IMR-90 (cell line): ENCODE data around the gene OXNAD1. TPM values are rescaled to one million over a fixed set of nuclear protein-coding genes. Genes with fewer than 3 reads are reported as not detected.

Experiments used
- ATAC-seq: fragments of 200-7000 bp; cut with Tn5 transposase; 2 replicates; pipeline ENCODE4 v1.9.1; 2020; ENCODE audit warnings: low read depth, mild to moderate bottlenecking, moderate library complexity
- BruUV-seq: library from RNA; stranded (reverse); fragments of 400-500 nt; replicated peaks from 2 replicates; lab custom pipeline; 2021; lab: Mats Ljungman, UMichigan
- CTCF ChIA-PET: fragments of 300-600 bp; formaldehyde crosslinking; extraction: SDS; loops from one replicate; lab custom pipeline; 2021; ENCODE audit warnings: antibody characterized with exemption; lab: Yijun Ruan, JAX
- POLR2A ChIA-PET: fragments of 300-600 bp; sonication (Branson Sonifier 250); formaldehyde crosslinking; loops from one replicate; lab custom pipeline; 2022; ENCODE audit warnings: antibody characterized with exemption; ENCODE audit not compliant: unreplicated experiment; lab: Charles Lee
- DNase-seq: peaks from one replicate; pipeline ENCODE4 v3.0.0; 2013
- H2AFZ ChIP-seq: replicated peaks from 2 replicates; pipeline ENCODE3; 2013; ENCODE audit warnings: low read length, mild to moderate bottlenecking; ENCODE audit not compliant: poor library complexity
- H2AK5ac ChIP-seq: 2 replicates; pipeline ENCODE4 v1.6.1; 2013; ENCODE audit warnings: low read depth, low read length, inconsistent platforms
- H2AK9ac ChIP-seq: replicated peaks from 2 replicates; pipeline ENCODE3; 2013; ENCODE audit warnings: mild to moderate bottlenecking, low read depth, low read length, moderate library complexity; ENCODE audit not compliant: poor library complexity
- H2BK120ac ChIP-seq: 2 replicates; pipeline ENCODE4 v1.6.1; 2013; ENCODE audit warnings: low read depth, low read length, inconsistent platforms
- H2BK15ac ChIP-seq: 3 replicates; pipeline ENCODE4 v1.6.1; 2013; ENCODE audit warnings: low read depth, low read length, inconsistent platforms
- H2BK20ac ChIP-seq: 2 replicates; pipeline ENCODE4 v1.6.1; 2013; ENCODE audit warnings: low read depth, mild to moderate bottlenecking, inconsistent platforms, low read length, moderate library complexity
- H2BK5ac ChIP-seq: 2 replicates; pipeline ENCODE4 v1.6.1; 2013; ENCODE audit warnings: mild to moderate bottlenecking, low read depth, low read length, inconsistent platforms; ENCODE audit not compliant: poor library complexity, severe bottlenecking
- H3K14ac ChIP-seq: replicated peaks from 2 replicates; pipeline ENCODE4 v1.6.1; 2013; ENCODE audit warnings: low read depth, low read length, inconsistent platforms
- H3K18ac ChIP-seq: 2 replicates; pipeline ENCODE4 v1.6.1; 2013; ENCODE audit warnings: low read depth, low read length, control low read depth
- H3K23ac ChIP-seq: 2 replicates; pipeline ENCODE4 v1.6.1; 2013; ENCODE audit warnings: low read depth, low read length, inconsistent platforms
- H3K27ac ChIP-seq: 2 replicates; pipeline ENCODE4 v1.5.1; 2013; ENCODE audit warnings: mild to moderate bottlenecking, control low read depth, low read length; ENCODE audit not compliant: insufficient read depth
- H3K27me3 ChIP-seq: 2 replicates; pipeline ENCODE4 v1.6.1; 2013; ENCODE audit warnings: low read length; ENCODE audit not compliant: control insufficient read depth, insufficient read depth
- H3K36me3 ChIP-seq: 2 replicates; pipeline ENCODE4 v1.6.1; 2013; ENCODE audit warnings: low read length, mixed read lengths; ENCODE audit not compliant: control insufficient read depth, insufficient read depth
- H3K4ac ChIP-seq: 2 replicates; pipeline ENCODE4 v1.6.1; 2013; ENCODE audit warnings: low read depth, low read length, inconsistent platforms
- H3K4me1 ChIP-seq: 2 replicates; pipeline ENCODE4 v1.6.1; 2013; ENCODE audit warnings: low read length, mixed read lengths; ENCODE audit not compliant: control insufficient read depth, insufficient read depth
- H3K4me2 ChIP-seq: 2 replicates; pipeline ENCODE4 v1.6.1; 2013; ENCODE audit warnings: low read depth, mild to moderate bottlenecking, control low read depth, low read length, moderate library complexity
- H3K4me3 ChIP-seq: 2 replicates; pipeline ENCODE4 v1.5.1; 2013; ENCODE audit warnings: low read depth, mild to moderate bottlenecking, control low read depth, low read length, moderate library complexity; ENCODE audit not compliant: insufficient read depth
- H3K56ac ChIP-seq: 2 replicates; pipeline ENCODE4 v1.6.1; 2013; ENCODE audit warnings: low read length, inconsistent platforms; ENCODE audit not compliant: insufficient read depth; ENCODE audit errors: extremely low read depth
- H3K79me1 ChIP-seq, 2 experiments: 2 replicates each; pipeline ENCODE4 v1.6.1; 2013; ENCODE audit warnings: low read length in 2 of 2, inconsistent platforms in 1 of 2, low read depth in 1 of 2
- H3K9ac ChIP-seq: 2 replicates; pipeline ENCODE4 v1.6.1; 2013; ENCODE audit warnings: low read depth, low read length, control low read depth
- H3K9me1 ChIP-seq: 2 replicates; pipeline ENCODE4 v1.6.1; 2013; ENCODE audit warnings: low read length, inconsistent platforms; ENCODE audit not compliant: insufficient read depth
- H3K9me3 ChIP-seq: 2 replicates; pipeline ENCODE4 v1.6.1; 2013; ENCODE audit warnings: low read length; ENCODE audit not compliant: control insufficient read depth, insufficient read depth
- H4K20me1 ChIP-seq: 2 replicates; pipeline ENCODE4 v1.6.1; 2013; ENCODE audit warnings: low read length, inconsistent platforms; ENCODE audit not compliant: insufficient read depth
- H4K5ac ChIP-seq: 2 replicates; pipeline ENCODE4 v1.6.1; 2013; ENCODE audit warnings: mild to moderate bottlenecking, low read depth, low read length, control low read depth
- H4K8ac ChIP-seq, 2 experiments: 2 replicates each; pipeline ENCODE4 v1.6.1; 2013; ENCODE audit warnings: low read depth in 2 of 2, low read length in 2 of 2, control low read depth in 1 of 2, inconsistent platforms in 1 of 2
- H4K91ac ChIP-seq: 2 replicates; pipeline ENCODE4 v1.6.1; 2013; ENCODE audit warnings: low read depth, low read length, inconsistent platforms; ENCODE audit not compliant: insufficient read depth
- BHLHE40 ChIP-seq: fragments of 150-350 bp; IDR thresholded peaks from 2 replicates; pipeline ENCODE4 v1.6.1; 2016; ENCODE audit warnings: mild to moderate bottlenecking, low read depth, low read length
- CHD1 ChIP-seq: IDR thresholded peaks from 2 replicates; pipeline ENCODE4 v1.6.1; 2012; ENCODE audit warnings: low read depth, low read length, improper control_type of control experiment
- CTCF ChIP-seq: conservative IDR thresholded peaks from 2 replicates; pipeline ENCODE4 v1.5.1; 2012; ENCODE audit warnings: mild to moderate bottlenecking, low read depth, low read length, improper control_type of control experiment
- FOS ChIP-seq: fragments of 150-350 bp; IDR thresholded peaks from 2 replicates; pipeline ENCODE4 v1.6.1; 2016; ENCODE audit warnings: low read depth, low read length
- MAFK ChIP-seq: IDR thresholded peaks from 2 replicates; pipeline ENCODE4 v1.6.1; 2012; ENCODE audit warnings: low read depth, low read length, improper control_type of control experiment
- MAZ ChIP-seq: IDR thresholded peaks from 2 replicates; pipeline ENCODE4 v1.6.1; 2012; ENCODE audit warnings: low read depth, mild to moderate bottlenecking, low read length, improper control_type of control experiment, moderate library complexity, borderline replicate concordance
- MXI1 ChIP-seq: IDR thresholded peaks from 2 replicates; pipeline ENCODE4 v1.6.1; 2012; ENCODE audit warnings: low read depth, mild to moderate bottlenecking, low read length, moderate library complexity, borderline replicate concordance
- NFE2L2 ChIP-seq: fragments of 150-350 bp; IDR thresholded peaks from 2 replicates; pipeline ENCODE4 v1.6.1; 2016; ENCODE audit warnings: low read depth, mild to moderate bottlenecking, low read length
- POLR2A ChIP-seq: IDR thresholded peaks from 2 replicates; pipeline ENCODE4 v1.6.1; 2012; ENCODE audit warnings: mild to moderate bottlenecking, low read depth, low read length
- RAD21 ChIP-seq: IDR thresholded peaks from 2 replicates; pipeline ENCODE4 v1.6.1; 2012; ENCODE audit warnings: low read length, improper control_type of control experiment
- RCOR1 ChIP-seq: IDR thresholded peaks from 2 replicates; pipeline ENCODE4 v1.6.1; 2012; ENCODE audit warnings: mild to moderate bottlenecking, low read length, improper control_type of control experiment; ENCODE audit not compliant: insufficient replicate concordance
- RFX5 ChIP-seq: IDR thresholded peaks from 2 replicates; pipeline ENCODE4 v1.8.0; 2012; ENCODE audit warnings: low read depth, mild to moderate bottlenecking, low read length, moderate library complexity
- SMC3 ChIP-seq: fragments of 150-350 bp; IDR thresholded peaks from 2 replicates; pipeline ENCODE4 v1.6.1; 2016; ENCODE audit warnings: low read depth, mild to moderate bottlenecking, antibody characterized with exemption, low read length, moderate library complexity
- WGBS, 2 experiments: methylation state at CpG; one replicate each; pipeline versions ENCODE4 v1.1.5 to v1.1.7; 2013; ENCODE audit warnings: missing lambda C conversion rate in 2 of 2; ENCODE audit not compliant: insufficient read length in 1 of 2; ENCODE audit errors: extremely low coverage in 2 of 2; 5-methylcytosine and 5-hydroxymethylcytosine counted together
- dilution Hi-C: fragments of 300-500 bp; cut with HindIII; formaldehyde crosslinking; loops from one replicate; pipeline ENCODE4 v1.14.3; 2018; ENCODE audit warnings: low sequenced_read_pairs; ENCODE audit not compliant: unreplicated experiment
- in situ Hi-C: fragments of 300-500 bp; cut with MboI; formaldehyde crosslinking; loops from 3 replicates; pipeline ENCODE4 v1.14.3; 2019; ENCODE audit warnings: low sequenced_read_pairs, inconsistent platforms, mixed read lengths
- intact Hi-C: fragments of 100-400 bp; cut with micrococcal nuclease; formaldehyde crosslinking; loops from 2 replicates; pipeline ENCODE4 v1.10.0; 2022
- polyA plus RNA-seq, 3 experiments: library from polyadenylated mRNA; depleted of rRNA; stranded (reverse); fragments of >200 nt; gene quantifications; 2 replicates each; pipeline ENCODE4 v1.2.3, GENCODE V29; 2012; ENCODE audit warnings: low replicate concordance in 1 of 3
- total RNA-seq: library from RNA; depleted of rRNA; stranded (reverse); fragments of >200 nt; gene quantifications from 2 replicates; pipeline ENCODE4 v1.2.3, GENCODE V29; 2012
- TF ChIP-seq, protein P1 (sequence below): fragments of 150-350 bp; IDR thresholded peaks from 2 replicates; pipeline ENCODE4 v1.6.1; 2017; ENCODE audit warnings: mild to moderate bottlenecking, antibody characterized with exemption, low read length, low read depth
- TF ChIP-seq, protein P2 (sequence below): fragments of 150-350 bp; IDR thresholded peaks from 2 replicates; pipeline ENCODE4 v1.6.1; 2016; ENCODE audit warnings: low read depth, mild to moderate bottlenecking, low read length, moderate library complexity, borderline replicate concordance

Gene OXNAD1
- total and polyA plus RNA-seq, 2 of the 4 experiments (the other 2 are of a cell fraction): 6.2 to 11.3 TPM

DNA sequence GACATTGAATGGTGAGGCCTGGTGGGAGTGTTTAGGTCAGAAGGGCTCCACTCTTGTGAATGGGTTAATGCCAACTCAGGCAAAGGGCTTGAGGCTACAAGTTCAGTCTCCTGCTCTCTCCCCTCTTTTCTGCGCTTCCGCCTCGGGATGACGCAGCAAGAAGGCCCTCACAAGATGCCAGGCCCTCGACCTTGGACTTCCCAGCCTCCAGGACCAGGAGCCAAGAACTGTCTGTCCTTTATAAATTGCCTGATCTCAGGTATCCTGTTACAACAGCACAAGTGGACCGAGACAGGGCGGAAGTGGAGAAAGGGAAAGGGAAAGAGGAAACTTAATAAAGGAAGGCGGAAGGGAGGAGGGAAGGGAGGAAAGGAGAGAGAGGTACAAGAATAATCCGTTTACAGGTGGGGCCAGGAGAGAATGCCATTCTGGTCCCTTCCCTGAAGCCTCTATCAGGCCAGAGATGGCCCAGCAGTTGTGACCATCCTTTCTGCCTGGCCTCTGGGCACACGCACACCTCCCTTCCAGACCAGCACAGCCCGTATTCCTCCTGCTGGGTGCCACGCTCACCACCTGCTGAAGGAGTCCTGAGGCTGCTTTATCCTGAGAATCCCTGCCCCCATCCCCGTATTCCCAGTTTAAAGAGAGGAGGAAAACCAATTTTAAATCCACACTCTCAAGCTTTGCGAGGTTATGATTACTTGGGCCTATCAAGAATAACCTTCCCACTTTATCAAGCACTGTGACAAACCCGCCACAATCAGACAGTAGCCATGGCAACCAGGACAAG, 64.2 kb downstream of the OXNAD1 start:
- Histone ChIP-seq H4K20me1 (no peaks in the 10 kb centered on the region; the same call in 1 of the 2 replicates), H3K4me3 (no peak overlapping the region), H2AFZ (no peak overlapping the region), H3K56ac (no peak overlapping the region; the same call in 1 of the 2 replicates), H3K27me3 (no peaks in the 10 kb centered on the region), H3K14ac (no peak overlapping the region), H4K5ac (no peak overlapping the region), H2AK9ac (no peak overlapping the region), H3K27ac (no peak overlapping the region), H2BK120ac (no peak overlapping the region), H3K9me3 (peaks cover 3% of the 10 kb centered on the region; the same call in 1 of the 2 replicates), H3K79me1 (peaks cover 17 to 45% of the 10 kb centered on the region in 2 experiments), H4K8ac (no peak overlapping the region), H2BK20ac (no peak overlapping the region), H3K36me3 (peaks cover 23% of the 10 kb centered on the region), H2BK15ac (no peak overlapping the region), H4K91ac (no peak overlapping the region), H3K4me2 (no peak overlapping the region), H3K18ac (no peak overlapping the region), H2BK5ac (no peak overlapping the region), H3K23ac (no peak overlapping the region), H3K9me1 (peaks cover 12% of the 10 kb centered on the region), H2AK5ac (no peak overlapping the region), H3K4ac (no peak overlapping the region), H3K4me1 (peaks cover 6% of the 10 kb centered on the region), H3K9ac (no peak overlapping the region)
- ATAC-seq (no peak), DNase-seq (no peak)
- POLR2A ChIA-PET: no interaction called here
- no TSS peak for BruUV-seq
- CTCF ChIA-PET: interaction anchor here (0.5 kb wide), 1 partner anchor 221 kb away, joined by 4 read pairs; no protein-coding TSS in a partner anchor
- dilution Hi-C loops: no loop called here
- WGBS, 2 experiments: 80% methylated on average over 4 of the region's 15 CpGs; no CpG with 5 or more reads in 1 of the 2 experiments
- intact Hi-C loops: no loop called here
- in situ Hi-C loops: no loop called here
- no peak for TF ChIP-seq POLR2A
- no peak for TF ChIP-seq MAFK
- no peak for TF ChIP-seq CTCF
- TF ChIP-seq, protein P1, sequence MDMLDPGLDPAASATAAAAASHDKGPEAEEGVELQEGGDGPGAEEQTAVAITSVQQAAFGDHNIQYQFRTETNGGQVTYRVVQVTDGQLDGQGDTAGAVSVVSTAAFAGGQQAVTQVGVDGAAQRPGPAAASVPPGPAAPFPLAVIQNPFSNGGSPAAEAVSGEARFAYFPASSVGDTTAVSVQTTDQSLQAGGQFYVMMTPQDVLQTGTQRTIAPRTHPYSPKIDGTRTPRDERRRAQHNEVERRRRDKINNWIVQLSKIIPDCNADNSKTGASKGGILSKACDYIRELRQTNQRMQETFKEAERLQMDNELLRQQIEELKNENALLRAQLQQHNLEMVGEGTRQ: no peak
- TF ChIP-seq BHLHE40: no peak
- no peak for TF ChIP-seq RCOR1
- no peak for TF ChIP-seq CHD1
- TF ChIP-seq RFX5: no peak
- no peak for TF ChIP-seq RAD21
- TF ChIP-seq MAZ: no peak
- TF ChIP-seq, protein P2, sequence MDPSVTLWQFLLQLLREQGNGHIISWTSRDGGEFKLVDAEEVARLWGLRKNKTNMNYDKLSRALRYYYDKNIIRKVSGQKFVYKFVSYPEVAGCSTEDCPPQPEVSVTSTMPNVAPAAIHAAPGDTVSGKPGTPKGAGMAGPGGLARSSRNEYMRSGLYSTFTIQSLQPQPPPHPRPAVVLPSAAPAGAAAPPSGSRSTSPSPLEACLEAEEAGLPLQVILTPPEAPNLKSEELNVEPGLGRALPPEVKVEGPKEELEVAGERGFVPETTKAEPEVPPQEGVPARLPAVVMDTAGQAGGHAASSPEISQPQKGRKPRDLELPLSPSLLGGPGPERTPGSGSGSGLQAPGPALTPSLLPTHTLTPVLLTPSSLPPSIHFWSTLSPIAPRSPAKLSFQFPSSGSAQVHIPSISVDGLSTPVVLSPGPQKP: no peak
- no peak for TF ChIP-seq SMC3
- no peak for TF ChIP-seq NFE2L2
- no peak for TF ChIP-seq MXI1
- no peak for TF ChIP-seq FOS
